Activated CD4-positive, alpha-beta T cell treated with anti-CD3 and anti-CD28 coated beads, Interleukin-2, amount 50 U/mL, for 1 hour (primary cell): Measurements from ENCODE around the gene CLUH.

ENCODE experiments used
- DNase-seq: peaks from one replicate; pipeline ENCODE4 v3.0.0-alpha.2; 2020

CLUH gene

GRCh38 chr17:2719861-2720260 is 8.3 kb upstream of the CLUH start:
- DNase-seq, result no peak

DNA sequence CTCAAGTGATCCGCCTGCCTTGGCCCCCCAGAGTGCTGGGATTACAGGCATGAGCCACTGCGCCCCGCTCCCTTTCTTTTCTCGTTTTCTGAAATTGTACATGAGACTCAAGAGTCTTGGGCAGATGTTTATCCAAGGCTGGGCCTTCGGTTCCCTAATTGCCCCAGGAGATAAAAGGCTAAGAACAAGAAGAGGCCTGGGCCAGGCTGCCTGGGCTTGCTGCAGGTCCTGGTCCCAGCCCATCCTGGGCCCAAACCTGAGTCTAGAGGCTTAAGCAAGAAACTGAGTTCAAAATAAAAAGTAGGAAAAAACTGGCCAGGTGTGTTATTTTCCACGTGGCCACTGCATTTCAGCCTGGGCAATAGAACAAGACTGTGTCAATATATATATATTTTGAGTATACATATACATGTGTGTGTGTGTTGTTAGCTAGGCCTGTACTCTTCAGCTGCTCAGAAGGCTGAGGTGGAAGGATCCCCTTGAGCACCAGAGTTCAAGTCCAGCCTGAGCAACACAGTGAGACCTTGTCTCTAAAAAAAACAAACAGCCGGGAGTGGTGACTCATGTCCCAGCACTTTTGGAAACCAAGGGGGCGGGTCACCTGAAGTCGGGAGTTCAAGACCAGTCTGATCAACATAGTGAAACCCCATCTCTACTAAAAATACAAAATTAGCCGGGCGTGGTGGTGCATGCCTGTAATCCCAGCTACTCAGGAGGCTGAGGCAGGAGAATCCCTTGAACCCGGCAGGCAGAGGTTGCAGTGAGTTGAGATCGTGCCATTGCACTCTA is 6.8 kb upstream of the CLUH start:
- no peak for DNase-seq

GRCh38 chr17:2716649-2717048 is 5.1 kb upstream of the CLUH start:
- no peak for DNase-seq

DNA sequence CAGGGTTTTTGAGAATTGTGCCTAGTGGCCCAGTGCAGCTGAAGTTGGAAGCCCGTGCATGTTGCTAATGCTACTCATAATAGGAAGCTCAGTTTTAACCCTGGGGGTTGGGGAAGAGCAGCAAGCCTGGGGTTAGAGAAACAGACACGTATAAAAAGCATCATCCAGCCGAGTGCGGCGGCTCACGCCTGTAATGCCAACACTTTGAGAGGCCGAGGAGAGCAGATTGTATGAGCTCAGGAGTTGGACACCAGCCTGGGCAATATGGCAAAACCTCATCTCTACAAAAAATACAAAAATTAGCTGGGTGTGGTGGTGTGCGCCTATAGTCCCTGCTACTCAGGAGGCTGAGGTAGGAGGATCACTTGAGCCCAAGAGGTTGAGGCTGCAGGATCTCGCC is 2.3 kb upstream of the CLUH start:
- DNase-seq, result no peak

DNA sequence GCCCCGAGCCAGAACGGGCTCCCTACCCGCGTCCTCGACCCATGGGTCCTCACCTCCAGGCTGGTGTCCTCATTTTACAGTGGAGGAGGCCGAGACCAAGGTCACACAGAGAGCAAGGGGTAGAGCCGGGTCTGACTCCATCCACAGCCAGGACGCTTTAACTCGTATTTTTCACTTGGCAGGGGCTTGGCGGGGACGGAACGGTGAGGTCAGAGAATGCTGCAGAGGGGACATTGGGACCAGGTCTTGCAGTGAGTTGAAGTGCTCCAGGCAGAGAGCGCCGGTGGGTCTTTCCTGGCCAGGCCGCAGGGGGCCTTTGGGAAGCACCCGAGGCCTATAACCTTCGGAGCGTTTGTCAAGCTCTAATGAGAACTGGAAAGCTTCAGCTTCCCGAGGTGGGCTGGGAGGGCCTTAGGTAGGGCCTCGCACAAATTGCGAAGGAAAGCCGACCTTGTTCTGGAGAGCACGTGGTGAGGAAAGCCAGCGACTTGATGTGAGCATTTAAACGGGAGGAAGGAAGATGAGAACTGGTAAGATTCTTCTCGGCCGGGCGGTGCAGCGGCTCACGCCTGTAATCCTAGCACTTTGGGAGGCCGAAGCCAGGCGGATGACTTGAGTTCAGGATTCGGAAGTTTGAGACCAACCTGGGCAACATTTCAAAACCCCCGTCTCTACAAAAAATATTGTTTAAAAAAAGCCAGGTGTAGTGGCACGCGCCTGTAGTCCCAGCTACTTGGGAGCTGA is 908 bp upstream of the CLUH start:
- no peak for DNase-seq

- DNase-seq, result peak; percentile 30
Measured at GRCh38 chr17:2710803-2711607, 559 bp downstream of the CLUH start.

GRCh38 chr17:2710071-2710802 is 1.3 kb downstream of the CLUH start:
- no peak for DNase-seq

DNA sequence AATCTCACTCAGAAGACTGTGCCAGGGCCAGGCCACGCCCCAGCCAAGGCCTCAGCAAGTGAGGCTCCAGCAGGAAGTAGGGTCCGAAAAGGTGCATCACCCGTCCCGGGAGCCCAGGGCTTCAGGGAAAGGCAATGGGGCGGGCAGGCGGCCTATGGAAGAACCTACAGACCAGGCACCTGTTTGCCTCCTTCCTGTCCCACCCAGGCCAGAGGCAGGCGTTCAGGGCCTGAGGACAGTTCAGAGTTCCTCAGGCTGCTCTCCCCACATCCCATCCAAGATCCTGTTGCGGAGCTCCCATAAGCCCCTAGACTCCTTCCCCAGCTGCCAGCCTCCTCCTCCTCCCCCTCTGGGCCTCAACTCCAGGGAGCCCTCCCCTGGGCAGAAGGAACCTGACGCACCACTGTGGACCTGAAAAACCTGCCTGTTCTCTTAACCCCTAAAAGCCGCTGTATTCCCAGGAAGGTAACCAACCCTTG is 2.3 kb downstream of the CLUH start:
- DNase-seq, result no peak

DNA sequence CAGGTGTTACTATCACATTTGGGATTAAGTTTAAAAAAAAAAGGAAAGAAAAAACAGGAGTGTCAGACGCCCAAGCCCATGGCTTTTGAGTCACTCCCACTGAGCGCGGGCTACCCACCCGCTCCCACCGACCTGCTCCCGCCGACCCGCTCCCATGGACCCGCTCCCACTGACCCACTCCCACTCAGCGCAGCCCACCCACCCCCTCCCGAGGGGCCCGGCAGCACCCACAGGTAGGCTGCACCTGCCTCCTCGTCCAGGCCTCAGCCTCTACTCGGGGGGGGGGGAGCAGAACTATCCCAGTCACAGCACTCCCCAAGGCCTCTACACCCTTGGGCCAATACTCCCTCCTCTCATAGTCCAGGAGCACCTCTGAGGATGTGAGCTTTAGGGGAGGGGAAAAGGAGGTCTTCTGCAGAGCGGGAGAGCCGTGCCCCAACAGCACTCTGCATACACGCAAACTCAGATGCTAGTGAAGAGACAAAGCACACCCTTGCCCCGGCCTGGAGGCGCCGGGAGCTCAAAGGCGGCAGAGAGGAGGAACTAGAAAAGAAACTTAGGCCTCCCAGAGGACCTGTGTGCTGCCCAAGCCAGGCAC is 2.9 kb downstream of the CLUH start:
- no peak for DNase-seq

- DNase-seq, result no peak
Measured at GRCh38 chr17:2707721-2708584, 3.6 kb downstream of the CLUH start.

GRCh38 chr17:2706911-2707510 is 4.6 kb downstream of the CLUH start:
- no peak for DNase-seq

GRCh38 chr17:2705888-2706795 is 5.4 kb downstream of the CLUH start:
- no peak for DNase-seq

GRCh38 chr17:2705263-2705662 is 6.3 kb downstream of the CLUH start:
- DNase-seq, result no peak

GRCh38 chr17:2704890-2705248 is 6.7 kb downstream of the CLUH start:
- DNase-seq, result no peak

GRCh38 chr17:2704031-2704889 is 7.3 kb downstream of the CLUH start:
- no peak for DNase-seq

- DNase-seq, result no peak
Measured at GRCh38 chr17:2703606-2704005, 8.0 kb downstream of the CLUH start.

GRCh38 chr17:2703181-2703580 is 8.4 kb downstream of the CLUH start:
- no peak for DNase-seq

GRCh38 chr17:2701996-2702741 is 9.4 kb downstream of the CLUH start:
- no peak for DNase-seq
